ENCODE data around the gene LTBP4.
"Not testable (repeated sequence)": the region's sequence is repeated elsewhere in the genome, so short reads cannot be mapped to it uniquely, and the experiment has no call there.

The LTBP4 gene

DNA sequence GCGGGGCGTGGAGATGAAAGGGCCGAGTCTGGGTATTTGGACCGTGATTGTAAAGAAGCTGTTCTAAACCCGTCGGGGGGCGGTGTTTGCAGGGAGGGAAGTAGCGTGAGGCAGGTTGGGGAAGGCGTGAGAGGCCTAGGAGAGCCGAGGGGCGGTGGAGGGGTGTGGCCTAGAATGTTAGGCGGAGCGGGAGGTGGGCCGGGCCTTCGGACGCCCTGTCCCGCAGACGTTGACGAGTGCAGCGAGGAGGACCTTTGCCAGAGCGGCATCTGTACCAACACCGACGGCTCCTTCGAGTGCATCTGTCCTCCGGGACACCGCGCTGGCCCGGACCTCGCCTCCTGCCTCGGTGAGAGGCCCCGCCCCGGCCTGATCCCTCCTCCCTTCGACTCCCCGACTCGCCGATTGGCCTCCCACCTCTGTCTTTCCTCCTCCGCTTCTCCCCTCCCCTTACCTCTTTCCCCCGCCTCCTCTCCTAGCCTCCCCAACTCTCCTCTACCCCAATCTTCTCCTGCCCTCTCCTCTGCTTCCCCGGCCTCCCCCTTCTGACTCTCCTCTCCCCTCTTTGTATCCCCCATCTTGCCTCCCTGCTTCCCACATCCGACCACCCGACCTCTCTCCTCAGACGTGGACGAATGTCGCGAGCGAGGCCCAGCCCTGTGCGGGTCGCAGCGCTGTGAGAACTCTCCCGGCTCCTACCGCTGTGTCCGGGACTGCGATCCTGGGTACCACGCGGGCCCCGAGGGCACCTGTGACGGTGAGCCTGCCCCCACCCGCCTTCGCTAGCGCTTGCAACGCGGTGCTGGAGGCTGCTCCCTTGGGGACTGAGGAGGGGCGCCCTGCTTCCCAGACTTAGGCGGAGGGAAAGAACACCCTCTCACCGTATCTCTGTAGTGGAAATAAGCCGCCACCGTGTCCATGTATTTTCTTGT, 12.8 kb downstream of the LTBP4 start:
- peak; percentile 71 to 76 for DNase-seq

DNA sequence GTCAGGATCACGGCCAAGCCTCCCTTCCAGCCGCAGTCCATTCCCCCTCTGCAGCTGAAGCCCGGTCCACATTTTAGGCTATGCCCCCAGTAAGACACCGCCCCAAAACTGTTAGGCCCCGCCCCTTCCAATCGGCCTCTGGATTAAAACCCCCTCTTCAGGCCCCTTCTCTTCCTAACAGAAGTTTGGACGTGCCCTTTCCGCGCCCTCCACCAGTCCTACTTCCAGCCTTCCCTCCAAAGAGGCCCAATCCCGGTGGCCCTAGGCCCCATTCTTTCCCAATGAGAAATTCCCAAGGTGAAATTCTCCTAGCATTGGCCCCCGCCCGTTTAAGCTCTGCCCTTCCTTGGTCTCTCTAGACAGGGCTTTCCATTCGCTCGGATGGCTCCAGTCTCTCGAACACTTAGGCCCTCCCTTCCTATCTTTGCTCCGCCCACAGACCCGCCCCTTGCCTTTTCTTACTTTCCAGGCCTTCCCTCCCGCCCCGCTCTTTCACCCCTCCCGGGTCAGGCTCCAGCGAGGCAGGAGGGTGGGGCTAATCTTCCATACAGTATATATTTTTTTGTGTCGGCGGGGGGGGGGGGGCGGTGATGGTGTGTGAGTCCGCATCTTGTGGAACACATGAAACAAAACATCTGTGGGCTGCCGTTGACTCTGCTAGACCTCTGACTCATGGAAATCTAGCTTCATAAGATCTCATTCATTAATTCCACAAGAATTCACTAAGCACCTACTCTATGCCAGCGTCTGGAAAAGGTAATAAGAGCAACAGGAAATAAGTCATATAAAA, 13.6 kb downstream of the LTBP4 start:
- DNase-seq = peak; percentile 52 to 62

DNA sequence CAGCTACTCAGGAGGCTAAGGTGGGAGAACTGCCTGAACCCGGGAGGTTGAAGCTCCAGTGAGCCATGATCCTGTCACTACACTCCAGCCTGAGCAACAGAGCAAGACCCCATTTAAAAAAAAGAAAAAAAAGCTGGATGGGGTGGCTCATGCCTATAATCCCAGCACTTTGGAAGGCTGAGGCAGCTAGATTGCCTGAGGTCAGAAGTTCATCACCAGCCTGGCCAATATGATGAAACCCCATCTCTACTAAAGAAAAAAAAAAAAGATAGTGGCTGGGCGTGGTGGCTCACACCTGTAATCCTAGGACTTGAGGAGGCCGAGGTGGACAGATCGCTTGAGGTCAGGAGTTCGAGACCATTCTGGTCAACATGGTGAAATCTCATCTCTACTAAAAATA, 15.0 kb downstream of the LTBP4 start:
- DNase-seq = no peak

DNA sequence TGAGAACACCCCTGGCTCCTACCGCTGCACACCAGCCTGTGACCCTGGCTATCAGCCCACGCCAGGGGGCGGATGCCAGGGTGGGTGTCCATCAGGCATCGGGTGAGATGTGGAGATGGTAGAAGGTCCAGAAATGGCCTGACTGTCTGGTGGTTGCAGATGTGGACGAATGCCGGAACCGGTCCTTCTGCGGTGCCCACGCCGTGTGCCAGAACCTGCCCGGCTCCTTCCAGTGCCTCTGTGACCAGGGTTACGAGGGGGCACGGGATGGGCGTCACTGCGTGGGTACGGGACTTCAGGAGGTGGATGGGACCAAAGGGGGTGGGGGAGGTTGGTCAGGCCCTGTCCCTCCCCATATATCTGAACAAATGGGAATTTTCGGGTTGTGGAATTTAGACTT, 15.8 kb downstream of the LTBP4 start:
- DNase-seq = no peak

DNA sequence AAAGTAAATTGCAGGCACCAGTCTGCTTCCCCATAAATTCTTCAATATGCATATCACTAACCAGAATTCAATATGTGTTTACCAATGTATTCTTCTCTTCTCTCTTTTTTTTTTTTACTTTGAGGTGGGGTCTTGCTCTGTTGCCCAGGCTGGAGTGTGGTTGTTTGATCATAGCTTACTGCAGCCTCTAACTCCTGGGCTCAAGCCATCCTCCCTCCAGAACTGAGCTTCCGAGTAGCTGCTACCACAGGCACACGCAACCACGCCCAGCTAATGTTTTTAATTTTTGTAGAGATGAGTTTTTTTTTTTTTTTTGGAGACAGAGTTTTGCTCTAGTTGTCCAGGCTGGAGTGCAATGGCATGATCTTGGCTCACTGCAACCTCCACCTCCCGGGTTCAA, 16.8 kb downstream of the LTBP4 start:
- no peak for DNase-seq

DNA sequence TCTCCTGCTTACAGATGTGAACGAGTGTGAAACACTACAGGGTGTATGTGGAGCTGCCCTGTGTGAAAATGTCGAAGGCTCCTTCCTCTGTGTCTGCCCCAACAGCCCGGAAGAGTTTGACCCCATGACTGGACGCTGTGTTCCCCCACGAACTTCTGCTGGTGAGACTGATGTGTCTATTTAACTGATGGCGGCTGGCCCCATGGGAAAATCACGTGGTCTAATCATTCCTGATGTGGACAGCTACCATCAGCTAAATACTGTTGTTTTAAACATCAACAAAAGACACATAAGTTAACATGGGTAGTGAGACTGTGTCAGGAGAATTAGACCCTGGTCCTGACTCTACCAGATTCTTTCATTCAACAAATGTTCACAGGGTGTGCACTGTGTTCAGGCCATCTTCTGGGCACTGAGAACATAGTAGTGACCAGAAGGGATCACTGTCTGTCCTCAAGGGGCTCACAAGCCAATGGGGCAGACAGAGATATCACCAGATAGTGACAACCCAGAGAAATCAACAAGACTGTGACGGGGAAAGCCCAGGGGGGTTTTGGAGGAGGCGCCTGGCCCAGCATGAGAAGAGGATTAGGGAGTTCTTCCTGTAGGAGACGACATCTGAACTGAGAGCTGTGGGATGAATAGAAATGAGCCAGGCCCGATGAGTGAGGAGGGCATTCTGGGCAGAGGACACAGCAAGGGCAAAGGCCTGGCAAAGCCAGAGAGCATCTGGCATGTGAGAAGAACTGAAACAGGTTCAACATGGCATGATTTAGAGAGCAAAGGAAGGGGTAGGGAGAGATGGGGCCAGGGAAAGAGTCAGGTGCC, 18.4 kb downstream of the LTBP4 start:
- DNase-seq = no peak

DNA sequence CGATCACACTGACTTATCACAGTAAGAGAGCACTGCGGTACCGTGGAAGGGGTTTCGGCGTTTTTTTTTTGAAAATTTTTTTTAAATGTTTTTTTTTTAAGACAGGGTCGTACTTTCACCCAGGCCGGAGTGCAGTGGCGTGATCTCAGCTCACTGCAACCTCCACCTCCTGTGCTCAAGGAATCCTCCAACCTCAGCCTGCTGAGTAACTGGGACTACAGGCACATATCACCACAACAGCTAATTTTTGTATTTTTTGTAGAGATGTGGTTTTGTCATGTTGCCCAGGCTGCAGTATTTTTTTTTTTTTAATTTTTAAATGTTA, 19.0 kb downstream of the LTBP4 start:
- DNase-seq = no peak

DNA sequence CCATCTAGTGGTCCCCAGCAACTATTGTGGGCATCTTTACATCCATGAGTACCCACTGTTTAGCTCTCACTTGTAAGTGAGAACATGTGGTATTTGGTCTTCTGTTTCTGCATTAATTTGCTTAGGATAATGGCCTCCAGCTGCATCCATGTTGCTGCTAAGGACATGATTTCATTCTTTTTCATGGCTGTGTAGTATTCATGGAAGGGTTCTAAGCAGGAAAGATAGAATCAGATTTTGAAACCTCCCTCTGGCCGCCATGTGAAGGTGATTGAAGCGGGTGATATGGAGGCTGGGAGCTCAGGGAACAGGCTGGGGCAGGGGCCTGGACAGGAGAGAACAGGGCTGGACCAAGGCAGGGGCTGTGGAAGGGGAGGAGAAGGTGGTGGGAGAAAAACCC, 20.1 kb downstream of the LTBP4 start:
- DNase-seq = no peak

DNA sequence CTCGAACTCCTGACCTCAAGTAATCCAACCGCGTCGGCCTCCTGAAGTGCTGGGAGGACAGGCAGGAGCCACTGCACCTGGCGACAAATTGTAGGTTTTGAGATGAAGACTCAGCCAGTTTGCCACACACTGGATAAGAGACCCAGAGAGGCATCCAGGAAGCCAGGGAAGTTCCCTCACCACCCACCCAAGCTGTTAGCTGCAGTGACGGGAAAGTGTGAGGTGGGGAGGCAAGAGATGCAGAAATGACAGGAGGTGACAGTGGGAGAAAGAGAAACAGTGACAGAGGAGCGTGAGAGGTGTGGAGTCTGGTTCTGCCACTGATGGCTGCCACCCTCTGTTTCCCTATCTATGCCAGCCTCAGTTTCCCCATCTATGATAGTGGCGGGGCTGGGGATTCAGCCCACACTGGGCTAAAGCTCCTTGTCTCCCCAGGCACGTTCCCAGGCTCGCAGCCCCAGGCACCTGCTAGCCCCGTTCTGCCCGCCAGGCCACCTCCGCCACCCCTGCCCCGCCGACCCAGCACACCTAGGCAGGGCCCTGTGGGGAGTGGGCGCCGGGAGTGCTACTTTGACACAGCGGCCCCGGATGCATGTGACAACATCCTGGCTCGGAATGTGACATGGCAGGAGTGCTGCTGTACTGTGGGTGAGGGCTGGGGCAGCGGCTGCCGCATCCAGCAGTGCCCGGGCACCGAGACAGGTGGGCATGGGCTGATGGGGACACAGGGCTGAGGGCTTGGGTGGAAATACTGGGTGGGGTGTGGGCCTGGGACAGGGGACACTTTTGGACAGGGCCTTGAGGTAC, 21.0 kb downstream of the LTBP4 start:
- no peak for DNase-seq

DNA sequence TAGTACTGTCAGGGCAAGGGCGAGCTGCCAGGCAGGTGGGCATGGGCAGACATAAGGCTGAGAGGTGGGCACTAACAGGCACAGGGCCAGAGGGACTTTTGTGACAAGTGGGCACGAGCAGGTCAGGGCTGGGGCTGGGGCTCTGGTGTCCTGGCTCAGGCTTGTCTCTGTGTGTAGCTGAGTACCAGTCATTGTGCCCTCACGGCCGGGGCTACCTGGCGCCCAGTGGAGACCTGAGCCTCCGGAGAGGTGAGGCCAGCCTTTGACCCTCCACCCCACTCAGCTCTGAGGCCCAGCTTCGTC, 21.6 kb downstream of the LTBP4 start:
- DNase-seq = no peak

DNA sequence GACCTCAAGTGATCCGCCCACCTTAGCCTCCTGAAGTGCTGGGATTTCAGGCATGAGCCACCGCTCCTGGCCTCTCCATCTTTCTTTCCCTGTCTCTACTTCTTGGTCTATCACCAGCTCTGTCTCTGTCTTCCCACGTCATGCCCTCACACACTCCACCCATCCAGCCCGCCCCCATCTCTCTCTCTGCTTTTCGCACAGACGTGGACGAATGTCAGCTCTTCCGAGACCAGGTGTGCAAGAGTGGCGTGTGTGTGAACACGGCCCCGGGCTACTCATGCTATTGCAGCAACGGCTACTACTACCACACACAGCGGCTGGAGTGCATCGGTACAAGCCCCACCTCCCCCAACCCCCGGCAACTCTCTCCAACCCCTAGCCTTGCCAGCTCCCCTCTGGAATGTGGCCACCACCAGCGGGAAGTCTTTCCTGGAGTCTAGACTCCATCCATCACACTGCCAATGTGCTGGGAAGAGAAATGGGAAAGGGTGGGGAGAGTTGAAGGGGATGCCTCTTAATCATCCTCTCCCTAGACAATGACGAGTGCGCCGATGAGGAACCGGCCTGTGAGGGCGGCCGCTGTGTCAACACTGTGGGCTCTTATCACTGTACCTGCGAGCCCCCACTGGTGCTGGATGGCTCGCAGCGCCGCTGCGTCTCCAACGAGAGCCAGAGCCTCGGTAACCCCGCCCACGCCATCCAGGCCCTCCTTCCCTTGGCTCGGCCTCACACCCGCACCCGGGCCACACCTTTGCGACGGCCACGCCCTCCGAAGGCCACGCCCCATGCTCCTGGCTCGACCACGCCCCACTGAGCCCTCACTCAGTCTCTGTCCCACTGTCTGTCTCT, 22.5 kb downstream of the LTBP4 start:
- peak; percentile 73 to 77 for DNase-seq

DNA sequence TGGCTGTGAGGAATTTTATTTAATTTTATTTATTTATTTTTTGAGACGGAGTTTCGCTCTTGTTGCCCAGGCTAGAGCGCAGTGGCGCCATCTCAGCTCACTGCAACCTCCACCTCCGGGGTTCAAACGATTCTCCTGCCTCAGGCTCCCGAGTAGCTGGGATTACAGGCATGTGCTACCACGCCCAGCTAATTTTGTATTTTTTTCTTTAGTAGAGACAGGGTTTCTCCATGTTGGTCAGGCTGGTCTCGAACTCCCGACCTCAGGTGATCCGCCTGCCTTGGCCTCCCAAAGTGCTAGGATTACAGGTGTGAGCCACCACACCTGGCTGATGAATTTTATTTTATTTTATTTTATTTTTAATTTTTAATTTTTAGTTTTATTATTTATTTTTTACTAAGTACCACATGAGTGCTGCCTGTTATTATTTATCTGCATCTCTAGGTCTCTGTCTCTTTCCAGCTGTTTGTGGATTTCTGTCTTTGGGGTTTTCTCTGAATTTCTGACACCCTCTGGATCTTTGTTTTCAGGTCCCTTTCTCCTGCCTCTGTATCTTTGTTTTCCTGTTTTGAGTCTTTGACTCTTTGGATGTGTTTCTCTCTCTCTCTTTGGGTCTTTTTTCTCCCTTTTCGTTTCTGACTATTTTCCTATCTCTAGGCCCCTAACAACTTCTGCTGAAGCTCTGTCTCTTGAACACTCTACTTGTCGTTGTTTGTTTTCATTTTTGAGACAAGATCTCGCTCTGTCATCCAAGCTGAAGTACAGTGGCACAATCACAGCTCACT, 23.4 kb downstream of the LTBP4 start:
- DNase-seq = not testable (repeated sequence)

DNA sequence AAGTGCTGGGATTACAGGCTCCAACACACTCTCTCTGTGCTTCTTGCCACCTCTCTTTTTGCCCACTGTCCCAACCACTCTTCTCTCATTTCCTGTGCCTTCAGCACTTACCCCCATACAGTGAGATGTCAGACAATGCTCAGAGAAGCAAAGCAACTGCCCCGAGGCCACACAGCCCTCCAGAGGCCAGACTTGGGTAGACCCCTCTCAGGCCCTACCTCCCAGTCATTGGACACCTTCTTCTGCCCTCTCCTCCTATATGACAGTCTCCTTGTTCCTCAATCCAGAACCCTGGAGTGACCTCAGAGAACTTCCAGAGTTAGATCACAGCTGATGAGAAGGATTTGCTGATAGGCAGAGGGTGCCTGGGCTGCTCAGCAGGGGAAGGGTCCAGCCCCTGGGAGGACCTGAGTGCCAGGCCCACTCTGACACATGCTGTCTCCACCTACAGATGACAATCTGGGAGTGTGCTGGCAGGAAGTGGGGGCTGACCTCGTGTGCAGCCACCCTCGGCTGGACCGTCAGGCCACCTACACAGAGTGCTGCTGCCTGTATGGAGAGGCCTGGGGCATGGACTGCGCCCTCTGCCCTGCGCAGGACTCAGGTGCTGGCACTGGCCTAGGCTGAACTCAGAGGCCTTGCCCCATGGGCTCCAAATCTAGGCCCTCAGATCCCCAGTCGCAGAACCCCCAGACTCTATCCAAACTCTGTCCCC, 24.4 kb downstream of the LTBP4 start:
- DNase-seq = no peak

DNA sequence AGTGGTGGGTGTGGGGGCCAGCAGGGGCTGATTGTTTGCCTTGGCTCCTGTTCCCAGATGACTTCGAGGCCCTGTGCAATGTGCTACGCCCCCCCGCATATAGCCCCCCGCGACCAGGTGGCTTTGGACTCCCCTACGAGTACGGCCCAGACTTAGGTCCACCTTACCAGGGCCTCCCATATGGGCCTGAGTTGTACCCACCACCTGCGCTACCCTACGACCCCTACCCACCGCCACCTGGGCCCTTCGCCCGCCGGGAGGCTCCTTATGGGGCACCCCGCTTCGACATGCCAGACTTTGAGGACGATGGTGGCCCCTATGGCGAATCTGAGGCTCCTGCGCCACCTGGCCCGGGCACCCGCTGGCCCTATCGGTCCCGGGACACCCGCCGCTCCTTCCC, 25.7 kb downstream of the LTBP4 start:
- DNase-seq = no peak

DNA sequence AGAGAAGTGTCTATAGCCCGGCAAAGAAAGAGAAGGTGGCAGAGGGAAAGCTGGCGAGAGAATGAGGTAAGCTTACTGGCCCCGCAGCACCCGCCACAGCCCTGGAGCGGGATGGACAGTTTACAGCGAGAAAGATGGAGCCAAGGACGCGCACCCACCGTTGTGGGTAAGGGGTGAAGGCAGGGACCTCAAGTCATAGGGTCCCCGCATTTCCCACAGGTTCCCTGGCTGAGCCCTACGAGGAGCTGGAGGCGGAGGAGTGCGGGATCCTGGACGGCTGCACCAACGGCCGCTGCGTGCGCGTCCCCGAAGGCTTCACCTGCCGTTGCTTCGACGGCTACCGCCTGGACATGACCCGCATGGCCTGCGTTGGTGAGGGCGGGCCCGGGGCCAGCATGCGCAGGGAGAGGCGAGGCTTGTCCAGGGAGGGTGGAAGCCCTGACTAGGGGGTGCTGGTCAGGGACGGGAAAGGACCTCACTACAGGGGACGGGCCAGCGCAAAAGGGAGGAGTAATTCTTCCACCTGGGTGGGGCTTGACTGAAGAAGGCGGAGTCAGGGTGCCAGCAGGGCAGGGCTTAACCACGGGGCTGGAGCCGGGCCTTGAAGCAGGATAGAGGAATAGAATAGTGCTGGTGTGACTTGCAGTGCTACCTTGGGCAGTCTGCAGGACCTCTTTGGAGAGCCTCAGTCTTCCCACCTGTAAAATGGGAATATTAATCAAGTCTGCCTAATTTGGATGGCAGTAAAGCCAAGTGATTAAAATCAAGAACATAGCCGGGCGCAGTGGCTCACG, 26.5 kb downstream of the LTBP4 start:
- DNase-seq = no peak

DNA sequence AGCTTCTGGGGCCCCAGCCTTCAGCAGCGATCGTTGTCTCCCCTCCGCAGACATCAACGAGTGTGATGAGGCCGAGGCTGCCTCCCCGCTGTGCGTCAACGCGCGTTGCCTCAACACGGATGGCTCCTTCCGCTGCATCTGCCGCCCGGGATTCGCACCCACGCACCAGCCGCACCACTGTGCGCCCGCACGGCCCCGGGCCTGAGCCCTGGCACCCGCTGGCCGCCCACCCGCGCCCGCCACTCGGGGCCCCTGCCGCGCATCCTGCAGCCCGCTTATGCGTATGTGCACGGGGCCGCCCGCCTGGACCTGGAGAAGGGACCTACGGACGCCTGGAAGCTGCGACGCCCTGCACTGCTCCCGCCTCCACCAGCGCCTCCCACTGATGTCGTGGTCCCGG, 28.2 kb downstream of the LTBP4 start:
- DNase-seq = no peak

DNA sequence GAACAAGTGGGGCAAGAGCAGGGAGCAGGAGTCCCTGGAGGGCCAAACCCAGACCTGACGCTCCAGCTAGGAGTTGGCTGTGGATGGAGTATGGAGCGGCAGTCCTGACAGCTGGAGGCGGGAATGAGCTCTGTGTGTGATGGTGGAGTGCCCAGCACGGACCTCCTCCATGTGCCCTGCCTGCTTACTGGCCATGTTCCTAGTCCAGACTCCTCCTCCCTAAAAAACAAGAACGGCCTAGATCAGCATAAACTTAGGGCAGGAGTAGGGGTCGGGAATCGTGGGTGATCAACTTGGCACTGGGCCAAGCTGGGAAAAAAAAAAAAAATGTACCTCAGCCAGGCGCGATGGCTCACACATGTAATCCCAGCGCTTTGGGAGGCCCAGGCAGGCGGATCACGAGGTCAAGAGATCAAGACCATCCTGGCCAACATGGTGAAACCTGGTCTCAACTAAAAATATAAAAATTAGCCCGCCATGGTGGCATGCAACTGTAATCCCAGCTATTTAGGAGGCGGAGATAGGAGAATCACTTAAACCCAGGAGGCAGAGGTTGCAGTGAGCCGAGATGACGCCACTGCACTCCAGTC, 29.5 kb downstream of the LTBP4 start:
- DNase-seq = no peak

DNA sequence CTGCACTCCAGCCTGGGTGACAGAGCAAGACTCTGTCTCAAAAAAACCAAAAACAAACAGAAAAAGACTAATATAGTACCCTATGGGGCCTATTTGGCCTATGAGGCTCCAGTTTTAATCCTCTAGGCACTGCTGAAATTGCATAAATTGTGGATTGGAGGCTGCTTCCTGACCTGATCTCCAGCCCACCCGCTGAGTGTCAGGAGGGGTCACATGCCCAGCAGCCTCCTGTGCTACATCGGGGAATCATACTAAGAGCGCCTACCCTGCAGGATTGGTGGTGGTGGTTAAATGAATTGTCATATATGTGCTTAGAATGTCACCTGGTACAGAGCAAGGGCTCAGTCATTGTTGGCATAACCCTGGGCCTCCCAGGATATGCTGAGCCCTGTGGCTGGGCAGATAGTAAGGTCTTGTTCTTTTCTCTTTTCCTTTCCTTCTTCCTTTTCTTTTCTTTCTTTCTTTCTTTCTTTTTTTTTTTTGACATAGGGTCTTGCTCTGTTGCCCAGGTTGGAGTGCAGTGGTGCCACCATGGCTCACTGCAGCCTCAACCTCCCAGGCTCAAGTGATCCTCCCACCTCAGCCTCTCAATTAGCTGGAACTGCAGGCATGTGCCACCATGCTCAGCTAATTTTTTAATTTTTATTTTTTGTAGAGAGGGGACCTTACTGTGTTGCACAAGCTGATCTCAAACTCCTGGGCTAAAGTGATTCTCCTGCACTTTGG, 31.3 kb downstream of the LTBP4 start:
- no peak for DNase-seq

All from NCI-H2081 (cell line).